IMR-90 (cell line): ENCODE results near the gene SPAM1. TPM values are rescaled to one million over a fixed set of nuclear protein-coding genes. Genes with fewer than 3 reads are reported as not detected.

ENCODE experiments used
- ATAC-seq: fragments of 200-7000 bp; cut with Tn5 transposase; 2 replicates; pipeline ENCODE4 v1.9.1; 2020; ENCODE audit warnings: low read depth, mild to moderate bottlenecking, moderate library complexity
- BruUV-seq: library from RNA; stranded (reverse); fragments of 400-500 nt; replicated peaks from 2 replicates; lab custom pipeline; 2021; lab: Mats Ljungman, UMichigan
- CTCF ChIA-PET: fragments of 300-600 bp; formaldehyde crosslinking; extraction: SDS; loops from one replicate; lab custom pipeline; 2021; ENCODE audit warnings: antibody characterized with exemption; lab: Yijun Ruan, JAX
- POLR2A ChIA-PET: fragments of 300-600 bp; sonication (Branson Sonifier 250); formaldehyde crosslinking; loops from one replicate; lab custom pipeline; 2022; ENCODE audit warnings: antibody characterized with exemption; ENCODE audit not compliant: unreplicated experiment; lab: Charles Lee
- DNase-seq: peaks from one replicate; pipeline ENCODE4 v3.0.0; 2013
- H2AFZ ChIP-seq: replicated peaks from 2 replicates; pipeline ENCODE3; 2013; ENCODE audit warnings: low read length, mild to moderate bottlenecking; ENCODE audit not compliant: poor library complexity
- H2AK5ac ChIP-seq: 2 replicates; pipeline ENCODE4 v1.6.1; 2013; ENCODE audit warnings: low read depth, low read length, inconsistent platforms
- H2AK9ac ChIP-seq: replicated peaks from 2 replicates; pipeline ENCODE3; 2013; ENCODE audit warnings: mild to moderate bottlenecking, low read depth, low read length, moderate library complexity; ENCODE audit not compliant: poor library complexity
- H2BK120ac ChIP-seq: 2 replicates; pipeline ENCODE4 v1.6.1; 2013; ENCODE audit warnings: low read depth, low read length, inconsistent platforms
- H2BK15ac ChIP-seq: 3 replicates; pipeline ENCODE4 v1.6.1; 2013; ENCODE audit warnings: low read depth, low read length, inconsistent platforms
- H2BK20ac ChIP-seq: 2 replicates; pipeline ENCODE4 v1.6.1; 2013; ENCODE audit warnings: low read depth, mild to moderate bottlenecking, inconsistent platforms, low read length, moderate library complexity
- H2BK5ac ChIP-seq: 2 replicates; pipeline ENCODE4 v1.6.1; 2013; ENCODE audit warnings: mild to moderate bottlenecking, low read depth, low read length, inconsistent platforms; ENCODE audit not compliant: poor library complexity, severe bottlenecking
- H3K14ac ChIP-seq: replicated peaks from 2 replicates; pipeline ENCODE4 v1.6.1; 2013; ENCODE audit warnings: low read depth, low read length, inconsistent platforms
- H3K18ac ChIP-seq: 2 replicates; pipeline ENCODE4 v1.6.1; 2013; ENCODE audit warnings: low read depth, low read length, control low read depth
- H3K23ac ChIP-seq: 2 replicates; pipeline ENCODE4 v1.6.1; 2013; ENCODE audit warnings: low read depth, low read length, inconsistent platforms
- H3K27ac ChIP-seq: 2 replicates; pipeline ENCODE4 v1.5.1; 2013; ENCODE audit warnings: mild to moderate bottlenecking, control low read depth, low read length; ENCODE audit not compliant: insufficient read depth
- H3K27me3 ChIP-seq: 2 replicates; pipeline ENCODE4 v1.6.1; 2013; ENCODE audit warnings: low read length; ENCODE audit not compliant: control insufficient read depth, insufficient read depth
- H3K36me3 ChIP-seq: 2 replicates; pipeline ENCODE4 v1.6.1; 2013; ENCODE audit warnings: low read length, mixed read lengths; ENCODE audit not compliant: control insufficient read depth, insufficient read depth
- H3K4ac ChIP-seq: 2 replicates; pipeline ENCODE4 v1.6.1; 2013; ENCODE audit warnings: low read depth, low read length, inconsistent platforms
- H3K4me1 ChIP-seq: 2 replicates; pipeline ENCODE4 v1.6.1; 2013; ENCODE audit warnings: low read length, mixed read lengths; ENCODE audit not compliant: control insufficient read depth, insufficient read depth
- H3K4me2 ChIP-seq: 2 replicates; pipeline ENCODE4 v1.6.1; 2013; ENCODE audit warnings: low read depth, mild to moderate bottlenecking, control low read depth, low read length, moderate library complexity
- H3K4me3 ChIP-seq: 2 replicates; pipeline ENCODE4 v1.5.1; 2013; ENCODE audit warnings: low read depth, mild to moderate bottlenecking, control low read depth, low read length, moderate library complexity; ENCODE audit not compliant: insufficient read depth
- H3K56ac ChIP-seq: 2 replicates; pipeline ENCODE4 v1.6.1; 2013; ENCODE audit warnings: low read length, inconsistent platforms; ENCODE audit not compliant: insufficient read depth; ENCODE audit errors: extremely low read depth
- H3K79me1 ChIP-seq, 2 experiments: 2 replicates each; pipeline ENCODE4 v1.6.1; 2013; ENCODE audit warnings: low read length in 2 of 2, inconsistent platforms in 1 of 2, low read depth in 1 of 2
- H3K9ac ChIP-seq: 2 replicates; pipeline ENCODE4 v1.6.1; 2013; ENCODE audit warnings: low read depth, low read length, control low read depth
- H3K9me1 ChIP-seq: 2 replicates; pipeline ENCODE4 v1.6.1; 2013; ENCODE audit warnings: low read length, inconsistent platforms; ENCODE audit not compliant: insufficient read depth
- H3K9me3 ChIP-seq: 2 replicates; pipeline ENCODE4 v1.6.1; 2013; ENCODE audit warnings: low read length; ENCODE audit not compliant: control insufficient read depth, insufficient read depth
- H4K20me1 ChIP-seq: 2 replicates; pipeline ENCODE4 v1.6.1; 2013; ENCODE audit warnings: low read length, inconsistent platforms; ENCODE audit not compliant: insufficient read depth
- H4K5ac ChIP-seq: 2 replicates; pipeline ENCODE4 v1.6.1; 2013; ENCODE audit warnings: mild to moderate bottlenecking, low read depth, low read length, control low read depth
- H4K8ac ChIP-seq, 2 experiments: 2 replicates each; pipeline ENCODE4 v1.6.1; 2013; ENCODE audit warnings: low read depth in 2 of 2, low read length in 2 of 2, control low read depth in 1 of 2, inconsistent platforms in 1 of 2
- H4K91ac ChIP-seq: 2 replicates; pipeline ENCODE4 v1.6.1; 2013; ENCODE audit warnings: low read depth, low read length, inconsistent platforms; ENCODE audit not compliant: insufficient read depth
- BHLHE40 ChIP-seq: fragments of 150-350 bp; IDR thresholded peaks from 2 replicates; pipeline ENCODE4 v1.6.1; 2016; ENCODE audit warnings: mild to moderate bottlenecking, low read depth, low read length
- CEBPB ChIP-seq: IDR thresholded peaks from 2 replicates; pipeline ENCODE4 v1.6.1; 2012; ENCODE audit warnings: low read depth, low read length, improper control_type of control experiment
- CHD1 ChIP-seq: IDR thresholded peaks from 2 replicates; pipeline ENCODE4 v1.6.1; 2012; ENCODE audit warnings: low read depth, low read length, improper control_type of control experiment
- CTCF ChIP-seq: conservative IDR thresholded peaks from 2 replicates; pipeline ENCODE4 v1.5.1; 2012; ENCODE audit warnings: mild to moderate bottlenecking, low read depth, low read length, improper control_type of control experiment
- ELK1 ChIP-seq: fragments of 150-350 bp; IDR thresholded peaks from 2 replicates; pipeline ENCODE4 v1.6.1; 2016; ENCODE audit warnings: low read depth, mild to moderate bottlenecking, low read length, moderate library complexity, borderline replicate concordance
- FOS ChIP-seq: fragments of 150-350 bp; IDR thresholded peaks from 2 replicates; pipeline ENCODE4 v1.6.1; 2016; ENCODE audit warnings: low read depth, low read length
- MAFK ChIP-seq: IDR thresholded peaks from 2 replicates; pipeline ENCODE4 v1.6.1; 2012; ENCODE audit warnings: low read depth, low read length, improper control_type of control experiment
- MAZ ChIP-seq: IDR thresholded peaks from 2 replicates; pipeline ENCODE4 v1.6.1; 2012; ENCODE audit warnings: low read depth, mild to moderate bottlenecking, low read length, improper control_type of control experiment, moderate library complexity, borderline replicate concordance
- MXI1 ChIP-seq: IDR thresholded peaks from 2 replicates; pipeline ENCODE4 v1.6.1; 2012; ENCODE audit warnings: low read depth, mild to moderate bottlenecking, low read length, moderate library complexity, borderline replicate concordance
- NFE2L2 ChIP-seq: fragments of 150-350 bp; IDR thresholded peaks from 2 replicates; pipeline ENCODE4 v1.6.1; 2016; ENCODE audit warnings: low read depth, mild to moderate bottlenecking, low read length
- POLR2A ChIP-seq: IDR thresholded peaks from 2 replicates; pipeline ENCODE4 v1.6.1; 2012; ENCODE audit warnings: mild to moderate bottlenecking, low read depth, low read length
- RAD21 ChIP-seq: IDR thresholded peaks from 2 replicates; pipeline ENCODE4 v1.6.1; 2012; ENCODE audit warnings: low read length, improper control_type of control experiment
- RCOR1 ChIP-seq: IDR thresholded peaks from 2 replicates; pipeline ENCODE4 v1.6.1; 2012; ENCODE audit warnings: mild to moderate bottlenecking, low read length, improper control_type of control experiment; ENCODE audit not compliant: insufficient replicate concordance
- RFX5 ChIP-seq: IDR thresholded peaks from 2 replicates; pipeline ENCODE4 v1.8.0; 2012; ENCODE audit warnings: low read depth, mild to moderate bottlenecking, low read length, moderate library complexity
- SMC3 ChIP-seq: fragments of 150-350 bp; IDR thresholded peaks from 2 replicates; pipeline ENCODE4 v1.6.1; 2016; ENCODE audit warnings: low read depth, mild to moderate bottlenecking, antibody characterized with exemption, low read length, moderate library complexity
- USF2 ChIP-seq: fragments of 150-350 bp; IDR thresholded peaks from 2 replicates; pipeline ENCODE4 v1.6.1; 2017; ENCODE audit warnings: mild to moderate bottlenecking, antibody characterized with exemption, low read length, low read depth
- dilution Hi-C: fragments of 300-500 bp; cut with HindIII; formaldehyde crosslinking; loops from one replicate; pipeline ENCODE4 v1.14.3; 2018; ENCODE audit warnings: low sequenced_read_pairs; ENCODE audit not compliant: unreplicated experiment
- in situ Hi-C: fragments of 300-500 bp; cut with MboI; formaldehyde crosslinking; loops from 3 replicates; pipeline ENCODE4 v1.14.3; 2019; ENCODE audit warnings: low sequenced_read_pairs, inconsistent platforms, mixed read lengths
- intact Hi-C: fragments of 100-400 bp; cut with micrococcal nuclease; formaldehyde crosslinking; loops from 2 replicates; pipeline ENCODE4 v1.10.0; 2022
- polyA plus RNA-seq, 3 experiments: library from polyadenylated mRNA; depleted of rRNA; stranded (reverse); fragments of >200 nt; gene quantifications; 2 replicates each; pipeline ENCODE4 v1.2.3, GENCODE V29; 2012; ENCODE audit warnings: low replicate concordance in 1 of 3
- total RNA-seq: library from RNA; depleted of rRNA; stranded (reverse); fragments of >200 nt; gene quantifications from 2 replicates; pipeline ENCODE4 v1.2.3, GENCODE V29; 2012

SPAM1 gene
- total and polyA plus RNA-seq, 2 of the 4 experiments (the other 2 are of a cell fraction): not detected

GRCh38 chr7:123979876-123980275, 54.8 kb downstream of the SPAM1 start:
- H2AK5ac ChIP-seq: no peak overlapping the region
- H4K5ac ChIP-seq: no peak overlapping the region
- H2AK9ac ChIP-seq: no peak overlapping the region
- ChIA-PET POLR2A (no interaction called here), CTCF (no interaction called here)
- H3K4ac ChIP-seq: no peak overlapping the region
- H2BK15ac ChIP-seq: no peak overlapping the region
- no peak overlapping the region for H3K14ac ChIP-seq
- no peaks in the 10 kb centered on the region for H3K9me1 ChIP-seq
- no peaks in the 10 kb centered on the region for H3K36me3 ChIP-seq
- H4K8ac ChIP-seq: no peak overlapping the region
- no peak overlapping the region for H4K91ac ChIP-seq
- ATAC-seq (no peak), DNase-seq (no peak)
- BruUV-seq: no TSS peak
- TF ChIP-seq BHLHE40: no peak
- TF ChIP-seq MXI1: no peak
- TF ChIP-seq NFE2L2: no peak
- no peak for TF ChIP-seq SMC3
- TF ChIP-seq CTCF: no peak
- no peak for TF ChIP-seq CEBPB
- TF ChIP-seq MAFK: no peak
- TF ChIP-seq FOS: no peak
- TF ChIP-seq CHD1: no peak
- no peak for TF ChIP-seq USF2
- no peak for TF ChIP-seq ELK1
- no peak for TF ChIP-seq RAD21
- no peak for TF ChIP-seq RFX5
- TF ChIP-seq POLR2A: no peak
- no peak for TF ChIP-seq RCOR1
- no peak for TF ChIP-seq MAZ
- no peak overlapping the region for H2AFZ ChIP-seq
- dilution Hi-C loops: no loop called here
- no peak overlapping the region for H3K23ac ChIP-seq
- in situ Hi-C loops: no loop called here
- H2BK20ac ChIP-seq: no peak overlapping the region
- no peak overlapping the region for H2BK120ac ChIP-seq
- no peaks in the 10 kb centered on the region for H3K9me3 ChIP-seq
- no peak overlapping the region for H3K56ac ChIP-seq
- intact Hi-C loops: loop anchor here (10.0 kb wide), 1 partner anchor 815 kb away; no protein-coding TSS in a partner anchor
- H3K79me1 ChIP-seq: no peaks in the 10 kb centered on the region
- H3K27me3 ChIP-seq: no peaks in the 10 kb centered on the region
- no peak overlapping the region for H2BK5ac ChIP-seq
- no peak overlapping the region for H3K18ac ChIP-seq
- no peak overlapping the region for H3K27ac ChIP-seq
- H4K20me1 ChIP-seq: no peaks in the 10 kb centered on the region
- no peak overlapping the region for H3K4me2 ChIP-seq
- H3K9ac ChIP-seq: no peak overlapping the region
- no peak overlapping the region for H3K4me3 ChIP-seq
- no peaks in the 10 kb centered on the region for H3K4me1 ChIP-seq
